Rectal smooth muscle tissue (tissue), 1 donor: ENCODE measurements around the gene TCOF1.

Source experiments
- H3K27ac ChIP-seq: one replicate; pipeline ENCODE4 v1.7.0; 2013; ENCODE audit warnings: low read depth, low read length, inconsistent platforms
- H3K27me3 ChIP-seq: one replicate; pipeline ENCODE4 v1.7.0; 2013; ENCODE audit warnings: low read length; ENCODE audit not compliant: control insufficient read depth, insufficient read depth
- H3K36me3 ChIP-seq: one replicate; pipeline ENCODE4 v1.7.0; 2013; ENCODE audit warnings: low read length; ENCODE audit not compliant: control insufficient read depth, insufficient read depth
- H3K4me1 ChIP-seq: one replicate; pipeline ENCODE4 v1.7.0; 2013; ENCODE audit warnings: low read length; ENCODE audit not compliant: control insufficient read depth, insufficient read depth
- H3K4me3 ChIP-seq: one replicate; pipeline ENCODE4 v1.7.0; 2013; ENCODE audit warnings: low read length
- H3K9ac ChIP-seq: one replicate; pipeline ENCODE4 v1.7.0; 2013; ENCODE audit warnings: low read length

Gene TCOF1

GRCh38 chr5:150389531-150390266 lies 32.2 kb downstream of the TCOF1 start:
- Histone ChIP-seq H3K36me3 (peaks cover 47% of the 10 kb centered on the region), H3K27me3 (no peaks in the 10 kb centered on the region), H3K9ac (no peak overlapping the region), H3K27ac (no peak overlapping the region), H3K4me3 (no peak overlapping the region), H3K4me1 (no peaks in the 10 kb centered on the region)

GRCh38 chr5:150391064-150391834 lies 33.8 kb downstream of the TCOF1 start:
- H3K4me3 ChIP-seq, result no peak overlapping the region
- H3K9ac ChIP-seq, result no peak overlapping the region
- no peaks in the 10 kb centered on the region for H3K4me1 ChIP-seq
- H3K27me3 ChIP-seq, result no peaks in the 10 kb centered on the region
- H3K27ac ChIP-seq, result no peak overlapping the region
- peaks cover 49% of the 10 kb centered on the region for H3K36me3 ChIP-seq

DNA sequence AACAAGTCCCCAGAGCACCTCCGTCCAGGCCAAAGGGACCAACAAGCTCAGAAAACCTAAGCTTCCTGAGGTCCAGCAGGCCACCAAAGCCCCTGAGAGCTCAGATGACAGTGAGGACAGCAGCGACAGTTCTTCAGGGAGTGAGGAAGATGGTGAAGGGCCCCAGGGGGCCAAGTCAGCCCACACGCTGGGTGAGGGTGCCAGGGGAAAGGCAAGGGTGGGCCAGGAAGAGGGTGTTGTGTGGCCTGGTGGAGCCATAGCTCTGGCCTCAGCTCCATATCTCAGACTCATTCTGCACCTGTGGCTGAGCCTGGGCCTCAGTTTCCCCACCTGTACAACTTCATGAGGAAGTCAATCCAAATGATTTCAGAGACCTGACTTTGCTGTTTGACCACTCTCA lies 34.5 kb downstream of the TCOF1 start:
- peaks cover 54% of the 10 kb centered on the region for H3K36me3 ChIP-seq

DNA sequence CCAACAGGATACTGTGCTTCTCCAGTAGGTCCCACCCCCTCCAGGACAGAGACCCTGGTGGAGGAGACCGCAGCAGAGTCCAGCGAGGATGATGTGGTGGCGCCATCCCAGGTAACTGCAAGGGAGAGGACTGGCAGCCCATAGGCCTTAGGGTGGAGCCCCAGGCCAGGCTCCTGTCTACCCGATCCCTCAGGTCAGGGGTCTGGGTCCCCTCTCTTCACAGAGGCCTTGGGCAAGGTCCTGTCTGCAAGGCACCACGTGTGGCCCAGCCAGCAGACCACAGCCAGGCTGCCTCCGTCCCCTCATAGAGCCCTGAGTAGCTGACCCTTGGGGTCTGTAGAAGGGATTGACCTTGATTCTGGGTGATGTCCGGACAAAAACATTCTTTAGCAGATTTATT lies 35.2 kb downstream of the TCOF1 start:
- H3K27ac ChIP-seq, result no peak overlapping the region
- H3K9ac ChIP-seq, result no peak overlapping the region
- no peaks in the 10 kb centered on the region for H3K27me3 ChIP-seq
- no peak overlapping the region for H3K4me3 ChIP-seq
- peaks cover 55% of the 10 kb centered on the region for H3K36me3 ChIP-seq
- H3K4me1 ChIP-seq, result no peaks in the 10 kb centered on the region

More for the DNA sequence above, 34.5 kb downstream of the TCOF1 start:
- H3K27me3 ChIP-seq, result no peaks in the 10 kb centered on the region
- no peak overlapping the region for H3K27ac ChIP-seq
- no peaks in the 10 kb centered on the region for H3K4me1 ChIP-seq
- H3K9ac ChIP-seq, result no peak overlapping the region
- H3K4me3 ChIP-seq, result no peak overlapping the region

- no peak overlapping the region for H3K9ac ChIP-seq
- H3K36me3 ChIP-seq, result peaks cover 50% of the 10 kb centered on the region
- no peak overlapping the region for H3K27ac ChIP-seq
- H3K27me3 ChIP-seq, result no peaks in the 10 kb centered on the region
- H3K4me3 ChIP-seq, result no peak overlapping the region
- H3K4me1 ChIP-seq, result no peaks in the 10 kb centered on the region
Measured at GRCh38 chr5:150393096-150393645, 35.7 kb downstream of the TCOF1 start.

DNA sequence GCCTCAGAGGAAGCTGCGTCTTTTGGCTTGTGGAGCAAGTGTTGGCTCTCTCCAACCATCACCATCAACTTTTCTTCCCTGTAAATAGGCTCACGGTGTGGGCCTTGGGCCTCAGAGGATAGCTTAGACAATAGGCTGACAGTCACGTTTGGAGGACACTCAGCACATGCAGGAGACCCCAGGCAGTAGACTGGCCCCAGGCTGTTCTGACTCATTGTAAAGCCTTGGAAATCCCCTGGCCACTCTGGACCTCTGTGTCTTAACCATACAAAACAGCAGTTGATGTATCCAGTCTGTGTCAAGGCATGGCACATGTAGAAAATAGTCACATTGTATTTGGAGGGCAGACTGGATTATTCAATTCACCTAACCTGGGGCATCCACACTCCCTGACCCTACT lies 36.6 kb downstream of the TCOF1 start:
- peaks cover 51% of the 10 kb centered on the region for H3K36me3 ChIP-seq
- no peaks in the 10 kb centered on the region for H3K27me3 ChIP-seq
- no peak overlapping the region for H3K4me3 ChIP-seq
- no peak overlapping the region for H3K27ac ChIP-seq
- H3K9ac ChIP-seq, result no peak overlapping the region
- no peaks in the 10 kb centered on the region for H3K4me1 ChIP-seq

DNA sequence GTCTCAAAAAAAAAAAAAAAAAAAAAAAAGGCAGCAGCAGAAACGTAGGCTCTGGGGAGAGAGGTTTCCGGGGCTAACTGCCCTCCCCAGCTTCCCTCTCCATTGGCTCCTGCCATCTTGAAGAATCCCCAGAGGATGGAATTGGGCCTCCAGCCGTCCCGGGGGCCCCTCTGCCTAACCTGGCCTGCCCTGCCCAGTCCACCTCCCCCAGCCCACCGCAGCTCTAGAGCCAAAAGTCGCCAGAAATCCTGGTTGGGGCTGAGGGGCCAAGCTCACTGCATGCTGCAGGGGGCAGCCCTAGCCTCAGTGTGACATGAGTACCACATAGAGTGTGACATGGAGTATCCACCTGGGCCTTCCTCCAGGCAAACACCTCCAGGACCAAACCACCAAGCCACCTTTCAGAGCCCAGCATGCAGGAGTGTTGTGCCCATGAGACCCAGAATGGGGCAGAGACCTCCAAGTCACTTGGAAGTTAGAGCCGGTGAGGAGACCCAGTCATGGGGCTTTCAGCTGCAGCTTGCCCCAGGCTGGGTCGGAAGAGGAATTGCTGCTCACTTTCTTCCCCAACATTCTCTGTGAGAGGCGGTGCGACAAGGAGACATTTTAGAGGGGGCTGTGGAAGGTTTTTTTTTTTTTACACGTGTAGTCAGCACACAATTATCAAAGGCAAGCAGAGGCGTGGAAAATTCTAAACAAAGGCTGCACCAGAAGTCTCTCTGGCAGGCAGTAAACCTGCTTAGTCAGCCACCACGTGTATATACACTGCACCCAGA lies 37.6 kb downstream of the TCOF1 start:
- no peak overlapping the region for H3K9ac ChIP-seq

DNA sequence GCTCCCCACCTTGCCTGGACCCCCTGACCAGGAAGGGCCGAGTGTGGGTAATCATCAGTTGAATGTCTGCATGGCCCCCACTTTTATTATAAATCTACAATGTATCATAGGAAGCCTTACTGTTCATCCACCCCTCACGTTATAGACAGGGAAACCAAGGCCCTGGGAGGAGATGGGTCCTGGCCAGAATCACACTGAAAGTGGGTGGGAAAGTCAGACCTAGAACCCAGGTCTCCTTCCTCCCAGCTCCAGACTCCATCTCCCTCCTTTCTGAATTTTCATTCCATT lies 38.1 kb downstream of the TCOF1 start:
- Histone ChIP-seq H3K4me3 (no peak overlapping the region), H3K4me1 (no peaks in the 10 kb centered on the region), H3K9ac (no peak overlapping the region), H3K27ac (no peak overlapping the region), H3K36me3 (peaks cover 49% of the 10 kb centered on the region), H3K27me3 (no peaks in the 10 kb centered on the region)

More for the DNA sequence above, 37.6 kb downstream of the TCOF1 start:
- Histone ChIP-seq H3K36me3 (peaks cover 49% of the 10 kb centered on the region), H3K4me1 (no peaks in the 10 kb centered on the region), H3K27me3 (no peaks in the 10 kb centered on the region), H3K27ac (no peak overlapping the region), H3K4me3 (no peak overlapping the region)

DNA sequence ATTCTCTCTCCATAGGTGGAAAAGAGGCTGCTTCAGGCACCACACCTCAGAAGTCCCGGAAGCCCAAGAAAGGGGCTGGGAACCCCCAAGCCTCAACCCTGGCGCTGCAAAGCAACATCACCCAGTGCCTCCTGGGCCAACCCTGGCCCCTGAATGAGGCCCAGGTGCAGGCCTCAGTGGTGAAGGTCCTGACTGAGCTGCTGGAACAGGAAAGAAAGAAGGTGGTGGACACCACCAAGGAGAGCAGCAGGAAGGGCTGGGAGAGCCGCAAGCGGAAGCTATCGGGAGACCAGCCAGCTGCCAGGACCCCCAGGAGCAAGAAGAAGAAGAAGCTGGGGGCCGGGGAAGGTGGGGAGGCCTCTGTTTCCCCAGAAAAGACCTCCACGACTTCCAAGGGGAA lies 38.8 kb downstream of the TCOF1 start:
- no peak overlapping the region for H3K27ac ChIP-seq
- H3K9ac ChIP-seq, result no peak overlapping the region
- no peaks in the 10 kb centered on the region for H3K27me3 ChIP-seq
- no peak overlapping the region for H3K4me3 ChIP-seq
- peaks cover 49% of the 10 kb centered on the region for H3K36me3 ChIP-seq
- H3K4me1 ChIP-seq, result no peaks in the 10 kb centered on the region

GRCh38 chr5:150397146-150397781 lies 39.8 kb downstream of the TCOF1 start:
- Histone ChIP-seq H3K4me3 (no peak overlapping the region), H3K9ac (no peak overlapping the region), H3K4me1 (no peaks in the 10 kb centered on the region), H3K36me3 (peaks cover 40% of the 10 kb centered on the region), H3K27ac (no peak overlapping the region), H3K27me3 (no peaks in the 10 kb centered on the region)

GRCh38 chr5:150397782-150398721 lies 40.6 kb downstream of the TCOF1 start:
- no peak overlapping the region for H3K4me3 ChIP-seq
- no peak overlapping the region for H3K9ac ChIP-seq
- peaks cover 42% of the 10 kb centered on the region for H3K36me3 ChIP-seq
- H3K27ac ChIP-seq, result no peak overlapping the region
- H3K27me3 ChIP-seq, result no peaks in the 10 kb centered on the region
- H3K4me1 ChIP-seq, result no peaks in the 10 kb centered on the region
